GM12891 (cell line): ENCODE measurements around the gene AVEN.

Experiments used
- POLR2A ChIP-seq: IDR thresholded peaks from 2 replicates; pipeline ENCODE4 v1.6.1; 2011; ENCODE audit warnings: low read depth, low read length, control low read depth
- POLR2AphosphoS5 ChIP-seq: IDR thresholded peaks from 2 replicates; pipeline ENCODE4 v1.6.1; 2011; ENCODE audit warnings: low read depth, low read length, control low read depth
- SPI1 ChIP-seq: IDR thresholded peaks from 2 replicates; pipeline ENCODE4 v1.6.1; 2011; ENCODE audit warnings: low read depth, low read length, control low read depth
- TAF1 ChIP-seq: IDR thresholded peaks from 2 replicates; pipeline ENCODE4 v1.6.1; 2011; ENCODE audit warnings: low read depth, low read length, control low read depth

DNA sequence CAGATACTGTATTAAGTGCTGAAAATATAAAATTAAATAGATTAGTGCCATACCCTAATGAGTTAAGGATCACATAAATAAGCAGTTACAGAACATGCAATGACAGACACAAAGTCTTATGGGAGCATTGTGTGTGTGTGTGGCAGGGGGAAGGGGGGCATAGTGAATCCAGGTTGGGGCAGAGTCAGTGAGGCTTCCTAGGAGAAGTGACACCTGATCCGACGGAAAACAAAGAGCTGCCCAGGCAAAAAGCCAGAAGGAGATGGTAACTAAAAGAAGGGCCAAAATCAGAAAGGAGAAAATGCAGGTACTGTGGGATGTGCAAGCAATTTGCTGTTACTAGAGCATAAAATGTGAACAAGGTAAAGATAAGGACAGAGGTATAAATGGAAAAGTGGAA lies 150.8 kb downstream of the AVEN start:
- TF ChIP-seq POLR2AphosphoS5 (no peak), POLR2A (no peak), TAF1 (no peak), SPI1 (no peak)
